SK-N-SH treated with all-trans-retinoic acid at 6 μM for 48 hours (cell line): ENCODE results near the gene RBMS3.
"Not testable (repeated sequence)": the region's sequence is repeated elsewhere in the genome, so short reads cannot be mapped to it uniquely, and the experiment has no call there.

ENCODE experiments used
- ATAC-seq: fragments of 200-7000 bp; cut with Tn5 transposase; 3 replicates; pipeline ENCODE4 v1.9.1; 2020; ENCODE audit warnings: mild to moderate bottlenecking, moderate library complexity
- BACH2 ChIP-seq: fragments of 250-450 bp; sonication (Bioruptor Pico); IDR thresholded peaks from 2 replicates; pipeline ENCODE4 v1.9.0; 2021; ENCODE audit warnings: mild to moderate bottlenecking, borderline replicate concordance
- CREB5 ChIP-seq: fragments of 250-450 bp; sonication (Bioruptor Pico); IDR thresholded peaks from 2 replicates; pipeline ENCODE4 v1.5.1; 2020; ENCODE audit warnings: low read depth, mild to moderate bottlenecking, moderate library complexity
- CSDC2 ChIP-seq: fragments of 250-450 bp; sonication (Bioruptor Pico); IDR thresholded peaks from 2 replicates; pipeline ENCODE4 v1.5.0; 2020; ENCODE audit warnings: mild to moderate bottlenecking, moderate library complexity
- CSRNP3 ChIP-seq: fragments of 250-450 bp; sonication (Bioruptor Pico); IDR thresholded peaks from 2 replicates; pipeline ENCODE4 v1.5.1; 2021; ENCODE audit warnings: mild to moderate bottlenecking, moderate library complexity
- GLIS3 ChIP-seq: fragments of 250-450 bp; sonication (Bioruptor Pico); IDR thresholded peaks from 2 replicates; pipeline ENCODE4 v1.5.0; 2020; ENCODE audit warnings: mild to moderate bottlenecking, moderate library complexity
- ISL1 ChIP-seq: fragments of 250-450 bp; sonication (Bioruptor Pico); IDR thresholded peaks from 2 replicates; pipeline ENCODE4 v2.1.2; 2022; ENCODE audit warnings: mild to moderate bottlenecking, moderate library complexity
- OSR1 ChIP-seq: fragments of 250-450 bp; sonication (Bioruptor Pico); IDR thresholded peaks from 2 replicates; pipeline ENCODE4 v1.8.0; 2022; ENCODE audit warnings: moderate library complexity, mild to moderate bottlenecking, inconsistent platforms
- PATZ1 ChIP-seq: fragments of 250-450 bp; sonication (Bioruptor Pico); IDR thresholded peaks from 2 replicates; pipeline ENCODE4 v1.8.0; 2020; ENCODE audit warnings: mild to moderate bottlenecking, moderate library complexity, borderline replicate concordance
- POU6F1 ChIP-seq: fragments of 250-450 bp; sonication (Bioruptor Pico); IDR thresholded peaks from 2 replicates; pipeline ENCODE4 v1.8.0; 2021; ENCODE audit warnings: low read depth, mild to moderate bottlenecking, moderate library complexity, borderline replicate concordance
- PPARA ChIP-seq: fragments of 250-450 bp; sonication (Bioruptor Pico); IDR thresholded peaks from 2 replicates; pipeline ENCODE4 v1.5.0; 2020; ENCODE audit warnings: mild to moderate bottlenecking, borderline replicate concordance
- RARB ChIP-seq: fragments of 250-450 bp; sonication (Bioruptor Pico); IDR thresholded peaks from 2 replicates; pipeline ENCODE4 v1.8.0; 2021; ENCODE audit warnings: mild to moderate bottlenecking, moderate library complexity
- SNAI2 ChIP-seq: fragments of 250-450 bp; sonication (Bioruptor Pico); IDR thresholded peaks from 2 replicates; pipeline ENCODE4 v1.5.0; 2020; ENCODE audit warnings: mild to moderate bottlenecking, moderate library complexity
- TCF4 ChIP-seq: fragments of 250-450 bp; sonication (Bioruptor Pico); IDR thresholded peaks from 2 replicates; pipeline ENCODE4 v1.8.0; 2021; ENCODE audit warnings: mild to moderate bottlenecking, moderate library complexity, borderline replicate concordance
- TOX ChIP-seq: fragments of 250-450 bp; sonication (Bioruptor Pico); IDR thresholded peaks from 2 replicates; pipeline ENCODE4 v1.8.0; 2021; ENCODE audit warnings: mild to moderate bottlenecking, moderate library complexity, borderline replicate concordance
- TSHZ2 ChIP-seq: fragments of 250-450 bp; sonication (Bioruptor Pico); IDR thresholded peaks from 2 replicates; pipeline ENCODE4 v1.5.0; 2020; ENCODE audit warnings: mild to moderate bottlenecking, moderate library complexity
- ZFP3 ChIP-seq: fragments of 250-450 bp; sonication (Bioruptor Pico); IDR thresholded peaks from 2 replicates; pipeline ENCODE4 v1.5.0; 2020; ENCODE audit warnings: mild to moderate bottlenecking, moderate library complexity
- ZFP30 ChIP-seq: fragments of 450-650 bp; formaldehyde crosslinking; IDR thresholded peaks from 2 replicates; pipeline ENCODE4 v1.5.0; 2022; ENCODE audit warnings: mild to moderate bottlenecking, moderate library complexity
- ZNF565 ChIP-seq: fragments of 450-650 bp; formaldehyde crosslinking; conservative IDR thresholded peaks from 2 replicates; pipeline ENCODE4 v1.5.0; 2020; ENCODE audit warnings: low read depth, mild to moderate bottlenecking, moderate library complexity
- ZNF70 ChIP-seq: fragments of 450-650 bp; formaldehyde crosslinking; IDR thresholded peaks from 2 replicates; pipeline ENCODE4 v1.5.0; 2020; ENCODE audit warnings: mild to moderate bottlenecking, moderate library complexity
- ZNF8 ChIP-seq: fragments of 450-650 bp; formaldehyde crosslinking; IDR thresholded peaks from 2 replicates; pipeline ENCODE4 v1.5.0; 2020; ENCODE audit warnings: mild to moderate bottlenecking, moderate library complexity

The RBMS3 gene

GRCh38 chr3:29354894-29355293 lies 74.0 kb downstream of the RBMS3 start:
- peak; percentile 51; the same call in 2 of the 3 replicates for ATAC-seq
- TF ChIP-seq RARB (CRISPR knock-in tag) (no peak), TSHZ2 (CRISPR knock-in tag) (no peak), SNAI2 (CRISPR knock-in tag) (no peak), ISL1 (no peak), ZFP3 (CRISPR knock-in tag) (no peak), OSR1 (CRISPR knock-in tag) (no peak), BACH2 (CRISPR knock-in tag) (no peak), ZNF8 (CRISPR knock-in tag) (no peak)

- no peak for ATAC-seq
- TF ChIP-seq OSR1 (CRISPR knock-in tag) (no peak), PATZ1 (no peak), TCF4 (CRISPR knock-in tag) (no peak), POU6F1 (CRISPR knock-in tag) (no peak), ZNF8 (CRISPR knock-in tag) (no peak), GLIS3 (no peak), RARB (CRISPR knock-in tag) (no peak), PPARA (CRISPR knock-in tag) (no peak), SNAI2 (CRISPR knock-in tag) (no peak), BACH2 (CRISPR knock-in tag) (no peak)
- TF ChIP-seq, all 23 proteins: peak for 0
Observed at GRCh38 chr3:29356062-29356461, 75.2 kb downstream of the RBMS3 start.

- ATAC-seq, result not testable (repeated sequence)
Observed at GRCh38 chr3:29360289-29360688, 79.4 kb downstream of the RBMS3 start.

- ATAC-seq, result no peak
- TF ChIP-seq POU6F1 (CRISPR knock-in tag), result no peak
- no peak for TF ChIP-seq ZNF70
- no peak for TF ChIP-seq CREB5 (CRISPR knock-in tag)
- no peak for TF ChIP-seq CSRNP3 (CRISPR knock-in tag)
- no peak for TF ChIP-seq RARB (CRISPR knock-in tag)
- no peak for TF ChIP-seq BACH2 (CRISPR knock-in tag)
- TF ChIP-seq ISL1, result no peak
- TF ChIP-seq TCF4 (CRISPR knock-in tag), result no peak
- TF ChIP-seq CSDC2, result no peak
- TF ChIP-seq ZNF8 (CRISPR knock-in tag), result no peak
- TF ChIP-seq ZFP3 (CRISPR knock-in tag), result no peak
- TF ChIP-seq GLIS3, result no peak
- no peak for TF ChIP-seq ZNF565 (CRISPR knock-in tag)
- no peak for TF ChIP-seq ZFP30 (CRISPR knock-in tag)
- TF ChIP-seq TOX (CRISPR knock-in tag), result no peak
- TF ChIP-seq PPARA (CRISPR knock-in tag), result no peak
Observed at GRCh38 chr3:29363110-29363509, 82.2 kb downstream of the RBMS3 start.
